AG09319 (cell line): Measurements from ENCODE around the gene ARFGAP3.

Source experiments
- DNase-seq: peaks from one replicate; pipeline ENCODE4 v3.0.0-alpha.2; 2010; ENCODE audit warnings: low read depth; ENCODE audit errors: extremely low read depth
- TF ChIP-seq, protein P1 (sequence below): IDR thresholded peaks from 2 replicates; pipeline ENCODE4 v1.5.1; 2011; ENCODE audit warnings: low read depth, mild to moderate bottlenecking, inconsistent platforms, low read length, moderate library complexity

The ARFGAP3 gene

DNA sequence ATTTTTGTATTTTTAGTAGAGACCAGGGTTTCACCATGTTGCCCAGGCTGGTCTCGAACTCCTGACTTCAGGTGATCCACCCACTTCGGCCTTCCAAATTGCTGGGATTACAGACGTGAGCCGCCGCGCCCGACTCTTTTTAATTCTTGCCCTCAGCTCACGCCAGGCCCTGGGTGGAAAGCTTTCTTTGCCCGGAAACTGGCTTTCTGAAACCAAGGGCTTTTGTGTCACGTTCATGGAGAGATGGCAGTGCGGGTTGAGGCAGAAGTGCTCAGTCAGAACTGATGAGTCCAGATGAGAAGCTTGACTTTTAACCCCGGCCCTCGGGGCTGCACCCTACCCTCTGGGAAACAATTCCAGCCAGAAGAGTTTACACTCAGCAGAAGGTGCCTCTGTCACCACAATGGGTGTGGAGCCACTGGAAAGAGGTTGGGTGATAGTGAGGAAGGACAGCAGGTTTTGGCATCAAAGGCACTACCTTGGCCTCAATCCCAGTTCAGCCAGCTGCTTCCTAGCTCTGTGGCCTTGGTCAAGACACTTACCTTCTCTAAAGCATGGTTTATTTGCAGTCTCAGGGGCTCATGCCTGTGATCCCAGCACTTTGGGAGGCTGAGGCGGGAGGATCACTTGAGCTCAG lies 890 bp upstream of the ARFGAP3 start:
- TF ChIP-seq, protein P1, sequence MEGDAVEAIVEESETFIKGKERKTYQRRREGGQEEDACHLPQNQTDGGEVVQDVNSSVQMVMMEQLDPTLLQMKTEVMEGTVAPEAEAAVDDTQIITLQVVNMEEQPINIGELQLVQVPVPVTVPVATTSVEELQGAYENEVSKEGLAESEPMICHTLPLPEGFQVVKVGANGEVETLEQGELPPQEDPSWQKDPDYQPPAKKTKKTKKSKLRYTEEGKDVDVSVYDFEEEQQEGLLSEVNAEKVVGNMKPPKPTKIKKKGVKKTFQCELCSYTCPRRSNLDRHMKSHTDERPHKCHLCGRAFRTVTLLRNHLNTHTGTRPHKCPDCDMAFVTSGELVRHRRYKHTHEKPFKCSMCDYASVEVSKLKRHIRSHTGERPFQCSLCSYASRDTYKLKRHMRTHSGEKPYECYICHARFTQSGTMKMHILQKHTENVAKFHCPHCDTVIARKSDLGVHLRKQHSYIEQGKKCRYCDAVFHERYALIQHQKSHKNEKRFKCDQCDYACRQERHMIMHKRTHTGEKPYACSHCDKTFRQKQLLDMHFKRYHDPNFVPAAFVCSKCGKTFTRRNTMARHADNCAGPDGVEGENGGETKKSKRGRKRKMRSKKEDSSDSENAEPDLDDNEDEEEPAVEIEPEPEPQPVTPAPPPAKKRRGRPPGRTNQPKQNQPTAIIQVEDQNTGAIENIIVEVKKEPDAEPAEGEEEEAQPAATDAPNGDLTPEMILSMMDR = no peak
- DNase-seq = no peak

DNA sequence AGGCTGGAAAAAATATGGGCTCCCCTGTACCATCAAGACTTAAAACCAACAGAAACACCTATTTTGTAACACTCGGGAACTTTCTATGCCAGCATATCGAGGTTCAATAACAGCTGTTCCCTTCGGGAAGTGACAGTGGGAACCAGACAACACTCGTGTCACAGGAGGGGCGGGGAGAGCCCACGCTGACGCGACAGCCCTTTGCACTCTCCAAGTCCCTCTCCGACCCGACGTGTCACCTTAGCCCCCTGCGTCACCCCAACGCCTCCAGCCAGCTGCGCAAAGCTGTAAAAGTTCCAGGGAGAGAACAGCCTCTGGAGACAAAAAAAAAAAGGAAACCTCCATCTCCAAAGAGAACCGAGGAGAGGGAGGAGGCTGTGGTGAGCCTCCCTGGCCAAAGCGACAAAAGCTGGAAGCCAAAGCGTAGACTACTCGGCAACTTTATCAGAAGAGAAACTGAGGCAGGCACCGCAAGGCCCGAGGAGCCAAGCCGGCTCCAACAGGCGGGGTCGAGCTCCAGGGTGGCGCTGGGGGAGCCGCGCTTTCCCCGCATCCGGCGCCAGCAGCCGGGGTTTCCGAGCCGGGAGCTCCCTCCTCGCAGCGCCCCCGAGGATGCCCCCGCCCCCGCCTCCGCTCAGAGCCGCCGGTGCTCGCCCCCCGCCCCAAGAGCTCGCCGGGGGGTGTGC lies 751 bp downstream of the ARFGAP3 start:
- TF ChIP-seq, protein P1 = no peak
- no peak for DNase-seq

DNA sequence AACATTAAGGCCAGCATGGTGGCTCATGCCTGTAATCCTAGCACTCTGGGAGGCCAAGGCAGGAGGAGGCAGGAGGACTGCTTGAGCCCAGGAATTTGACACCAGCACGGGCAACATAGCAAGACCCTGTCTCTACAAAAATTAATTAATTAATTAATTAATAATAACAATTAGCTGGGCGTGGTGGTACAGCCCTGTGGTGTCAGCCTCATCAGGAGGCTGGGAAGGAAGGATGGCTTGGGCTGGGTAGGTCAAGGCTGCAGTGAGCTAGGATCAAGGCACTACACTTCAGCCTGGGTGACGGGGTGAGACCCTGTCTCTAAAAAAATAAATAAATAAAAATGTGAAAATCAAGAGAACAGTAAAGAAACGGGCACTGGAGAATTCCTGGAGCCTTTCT lies 1.4 kb downstream of the ARFGAP3 start:
- DNase-seq = no peak
- TF ChIP-seq, protein P1 = no peak

DNA sequence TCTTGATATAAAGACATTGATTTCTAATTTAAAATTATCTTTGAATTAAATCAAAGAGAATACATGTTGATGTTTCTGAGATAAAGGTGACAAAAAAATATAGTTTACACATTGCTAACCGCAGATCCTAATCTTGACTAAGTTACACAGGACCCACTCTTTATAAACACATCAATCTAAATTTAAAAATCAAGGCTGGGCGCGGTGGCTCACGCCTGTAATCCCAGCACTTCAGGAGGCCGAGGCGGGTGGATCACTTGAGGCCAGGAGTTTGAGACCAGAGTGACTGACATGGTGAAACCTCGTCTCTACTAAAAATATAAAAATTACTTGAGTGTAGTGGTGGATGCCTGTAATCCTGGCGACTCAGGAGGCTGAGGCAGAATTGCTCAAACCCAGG lies 1.9 kb downstream of the ARFGAP3 start:
- TF ChIP-seq, protein P1 = no peak
- DNase-seq = no peak

DNA sequence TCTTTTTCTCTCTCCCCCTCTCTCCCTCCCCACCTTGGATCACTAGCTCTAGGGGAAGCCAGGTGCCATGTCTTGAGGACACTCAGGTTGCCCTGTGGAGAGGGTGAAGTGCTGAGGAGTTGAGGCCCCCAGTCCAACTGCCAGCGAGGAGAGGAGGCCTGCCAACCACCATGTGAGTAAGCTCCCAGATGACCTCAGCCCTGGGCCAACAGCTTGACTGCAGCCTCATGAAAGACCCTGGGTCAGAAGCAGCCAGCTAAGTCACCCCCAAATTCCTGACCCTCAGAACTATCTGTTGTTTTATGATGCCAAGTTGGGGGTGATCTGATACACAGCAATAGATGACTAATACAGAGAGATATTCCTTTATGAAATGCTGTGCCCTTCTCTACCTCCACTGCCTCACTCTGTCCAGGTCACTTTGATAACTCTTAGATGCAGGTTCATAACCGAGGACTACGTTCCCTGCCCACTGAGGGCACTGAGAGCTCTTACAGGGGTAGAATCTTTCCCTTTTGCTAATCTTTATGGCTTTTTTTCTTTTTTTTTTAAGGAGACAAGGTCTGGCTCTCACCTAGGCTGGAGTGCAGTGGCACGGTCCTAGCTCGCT lies 8.0 kb downstream of the ARFGAP3 start:
- TF ChIP-seq, protein P1 = no peak
- no peak for DNase-seq

DNA sequence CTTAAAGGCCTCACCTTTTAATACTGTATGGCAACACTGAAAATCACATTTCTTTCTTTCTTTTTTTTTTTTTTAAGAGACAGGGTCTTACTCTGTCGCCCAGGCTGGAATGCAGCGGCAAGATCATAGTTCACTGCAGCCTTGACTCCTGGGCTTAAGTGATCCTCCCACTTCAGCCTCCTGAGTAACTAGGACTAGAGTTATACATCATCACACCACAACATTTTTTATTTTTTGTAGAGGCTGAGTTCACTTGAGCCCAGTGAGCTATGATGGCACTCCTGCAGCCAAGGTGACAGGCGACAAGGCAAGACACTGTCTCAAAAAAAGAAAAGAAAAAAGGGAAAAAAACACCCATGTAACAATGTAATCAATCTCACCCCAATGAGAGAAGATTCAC lies 10.0 kb downstream of the ARFGAP3 start:
- DNase-seq = no peak
- TF ChIP-seq, protein P1 = no peak

DNA sequence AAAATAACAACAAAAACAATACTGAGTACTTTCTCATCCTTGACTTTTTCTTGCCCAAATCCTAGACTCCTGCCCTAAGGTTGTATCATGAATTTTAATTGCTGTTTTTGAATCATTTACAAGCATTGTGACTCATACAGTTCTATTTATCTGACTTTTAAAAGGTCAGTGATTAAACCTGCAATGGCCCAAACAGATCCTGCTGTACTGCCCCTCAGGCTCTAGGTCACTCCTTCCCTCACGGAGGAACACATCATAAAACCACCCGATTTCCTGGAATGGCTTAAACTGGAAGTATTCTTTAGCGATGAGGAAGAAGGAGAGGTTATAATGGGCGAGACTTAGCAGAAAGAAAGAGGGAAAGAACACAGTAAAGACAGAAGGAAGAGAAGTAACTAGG lies 12.3 kb downstream of the ARFGAP3 start:
- DNase-seq = no peak
- TF ChIP-seq, protein P1 = no peak
